Activated T-helper 1 cell treated with anti-CD3 and anti-CD28 coated beads, Interleukin-12 subunit alpha, Interleukin-12 subunit beta, Interleukin-2, Interleukin-4 antibody, amounts not matched to agents 30 ng/mL and 10 ng/mL and 1 ng/mL, durations not matched to agents 14 hours and 24 hours and 36 hours (primary cell): ENCODE data around the gene OR2D3. TPM values are rescaled to one million over a fixed set of nuclear protein-coding genes. Genes with fewer than 3 reads are reported as not detected.
"Not testable (repeated sequence)": the region's sequence is repeated elsewhere in the genome, so short reads cannot be mapped to it uniquely, and the experiment has no call there.

Source experiments
- DNase-seq: peaks from one replicate; pipeline ENCODE4 v3.0.0; 2021; ENCODE audit warnings: low spot score
- H3K27ac Mint-ChIP-seq: one replicate; pipeline ENCODE4 v1.8.0; 2021; ENCODE audit warnings: mild to moderate bottlenecking, mixed read lengths
- H3K27me3 Mint-ChIP-seq: one replicate; pipeline ENCODE4 v1.8.0; 2022; ENCODE audit warnings: mild to moderate bottlenecking, moderate library complexity, mixed read lengths; ENCODE audit not compliant: insufficient read depth
- H3K36me3 Mint-ChIP-seq: one replicate; pipeline ENCODE4 v1.8.0; 2021; ENCODE audit warnings: low read depth, mixed read lengths
- H3K4me1 Mint-ChIP-seq: one replicate; pipeline ENCODE4 v1.8.0; 2021; ENCODE audit warnings: low read depth, mixed read lengths
- H3K4me3 Mint-ChIP-seq: one replicate; pipeline ENCODE4 v1.8.0; 2021; ENCODE audit warnings: mild to moderate bottlenecking, moderate library complexity, mixed read lengths
- H3K9me3 Mint-ChIP-seq: one replicate; pipeline ENCODE4 v1.8.0; 2021; ENCODE audit warnings: mixed read lengths
- intact Hi-C: fragments of 100-400 bp; cut with micrococcal nuclease; formaldehyde crosslinking; loops from one replicate; pipeline ENCODE4 v1.15.1; 2024
- total RNA-seq: library from RNA; stranded (reverse); gene quantifications from 2 replicates; pipeline ENCODE4 v1.2.3, GENCODE V29; 2022

OR2D3 gene
- total RNA-seq, 1 donor from 2014 or later = not detected

- intact Hi-C loops, H3K4me3 Mint-ChIP-seq, H3K4me1 Mint-ChIP-seq, H3K27me3 Mint-ChIP-seq, H3K9me3 Mint-ChIP-seq, DNase-seq, H3K27ac Mint-ChIP-seq, H3K36me3 Mint-ChIP-seq: not testable (repeated sequence)
Observed at GRCh38 chr11:6904804-6905203, 16.0 kb upstream of the OR2D3 start.

- Mint-ChIP-seq H3K27ac (no peak overlapping the region), H3K4me3 (no peak overlapping the region), H3K9me3 (no peaks in the 10 kb centered on the region), H3K36me3 (no peaks in the 10 kb centered on the region), H3K27me3 (peaks cover 2% of the 10 kb centered on the region), H3K4me1 (no peaks in the 10 kb centered on the region)
- no peak for DNase-seq
- intact Hi-C loops = no loop called here
Observed at GRCh38 chr11:6911378-6911777, 9.4 kb upstream of the OR2D3 start.

- H3K27me3 Mint-ChIP-seq = peaks cover 2% of the 10 kb centered on the region
- no peak overlapping the region for H3K4me3 Mint-ChIP-seq
- no peaks in the 10 kb centered on the region for H3K36me3 Mint-ChIP-seq
- H3K27ac Mint-ChIP-seq = no peak overlapping the region
- H3K9me3 Mint-ChIP-seq = no peaks in the 10 kb centered on the region
- intact Hi-C loops = no loop called here
- DNase-seq = no peak
- H3K4me1 Mint-ChIP-seq = no peaks in the 10 kb centered on the region
Observed at GRCh38 chr11:6911948-6912347, 8.9 kb upstream of the OR2D3 start.

DNA sequence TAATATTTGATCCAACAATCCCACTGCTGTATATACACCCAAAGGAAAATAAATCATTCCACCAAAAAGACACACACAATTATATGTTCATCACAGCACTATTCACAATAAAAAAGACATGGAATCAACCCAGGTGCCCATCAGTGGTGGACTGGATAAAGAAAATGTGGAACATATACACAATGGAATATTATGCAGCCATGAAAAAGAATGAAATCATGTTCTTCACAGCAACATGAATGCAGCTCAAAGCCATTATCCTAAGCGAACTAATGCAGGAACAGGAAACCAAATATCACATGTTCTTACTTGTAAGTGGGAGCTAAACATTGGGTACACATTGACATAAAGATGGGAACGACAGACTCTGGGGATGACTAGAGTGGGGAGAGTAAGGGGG is 1.1 kb upstream of the OR2D3 start:
- Mint-ChIP-seq H3K27ac (no peak overlapping the region), H3K9me3 (peaks cover 6% of the 10 kb centered on the region), H3K27me3 (peaks cover 9% of the 10 kb centered on the region), H3K36me3 (peaks cover 2% of the 10 kb centered on the region), H3K4me3 (no peak overlapping the region), H3K4me1 (no peaks in the 10 kb centered on the region)
- no peak for DNase-seq
- intact Hi-C loops = loop anchor here (10.0 kb wide), 1 partner anchor 595 kb away; the partner anchor contains the start of gene PPFIBP2

- Mint-ChIP-seq H3K4me1 (peaks cover 23% of the 10 kb centered on the region), H3K27me3 (peaks cover 26% of the 10 kb centered on the region), H3K9me3 (peaks cover 3% of the 10 kb centered on the region), H3K36me3 (peaks cover 4% of the 10 kb centered on the region), H3K27ac (no peak overlapping the region), H3K4me3 (peak overlapping the region; percentile 86)
- intact Hi-C loops = loop anchor here (5.0 to 10.0 kb wide), 2 partner anchors 183 to 590 kb away; partner anchors contain the start of gene PPFIBP2
- DNase-seq = no peak
Observed at GRCh38 chr11:6925007-6925577, 4.3 kb downstream of the OR2D3 start.

DNA sequence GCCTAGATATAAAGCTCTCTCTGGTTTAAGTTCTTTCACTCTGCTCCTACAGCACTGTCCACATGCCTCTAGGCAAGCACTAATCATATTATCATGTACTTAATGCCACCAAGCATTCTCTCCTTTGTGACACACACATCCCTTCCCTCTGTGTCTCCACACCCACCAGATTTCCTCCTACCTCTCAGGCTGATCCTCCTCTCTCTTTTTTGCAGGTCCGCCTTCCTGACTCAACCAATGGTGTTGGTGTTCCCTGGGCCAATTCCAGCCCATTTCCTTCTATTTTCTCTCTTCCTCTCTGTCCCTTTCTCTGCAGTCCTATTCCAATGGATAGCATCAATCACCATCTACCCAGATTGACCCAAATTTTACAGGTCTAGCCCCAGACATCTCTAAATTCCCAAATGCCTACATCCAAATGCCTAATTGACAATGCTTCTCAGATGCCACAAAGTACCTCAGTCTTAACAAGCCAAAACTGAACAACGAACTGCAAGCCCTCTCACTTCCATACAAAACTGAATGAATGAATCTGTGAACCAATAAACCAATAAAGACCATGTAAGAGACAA is 4.9 kb downstream of the OR2D3 start:
- intact Hi-C loops = loop anchor here (5.0 to 10.0 kb wide), 2 partner anchors 183 to 589 kb away; partner anchors contain the start of gene PPFIBP2
- Mint-ChIP-seq H3K27me3 (peaks cover 28% of the 10 kb centered on the region), H3K27ac (peak overlapping the region; percentile 46), H3K4me3 (peak overlapping the region; percentile 86), H3K36me3 (peaks cover 4% of the 10 kb centered on the region), H3K9me3 (peaks cover 3% of the 10 kb centered on the region), H3K4me1 (peaks cover 23% of the 10 kb centered on the region)
- no peak for DNase-seq

- DNase-seq = peak; percentile 33
- Mint-ChIP-seq H3K4me3 (peak within 1 kb of the TSS; percentile 86), H3K9me3 (peaks cover 3% of the 10 kb centered on the region), H3K27ac (peak within 1 kb of the TSS; percentile 46), H3K4me1 (peaks cover 23% of the 10 kb centered on the region), H3K27me3 (peaks cover 28% of the 10 kb centered on the region), H3K36me3 (peaks cover 3% of the 10 kb centered on the region)
- intact Hi-C loops = loop anchor here (5.0 to 10.0 kb wide), 2 partner anchors 184 to 588 kb away; partner anchors contain the start of gene PPFIBP2
Observed at GRCh38 chr11:6926208-6927029, 5.6 kb downstream of the OR2D3 start, which contains the start of gene ZNF215. TSS of gene ZNF215 (plus strand) at chr11:6926426. CDS start at chr11:6932273, 5,847 bp downstream.

GRCh38 chr11:6927030-6927617 is 6.3 kb downstream of the OR2D3 start:
- Mint-ChIP-seq H3K36me3 (peaks cover 3% of the 10 kb centered on the region), H3K27ac (peak overlapping the region; percentile 37), H3K27me3 (peaks cover 26% of the 10 kb centered on the region), H3K9me3 (peaks cover 3% of the 10 kb centered on the region), H3K4me1 (peaks cover 26% of the 10 kb centered on the region), H3K4me3 (peak overlapping the region; percentile 86)
- DNase-seq = no peak
- intact Hi-C loops = loop anchor here (5.0 to 10.0 kb wide), 2 partner anchors 185 to 588 kb away; partner anchors contain the start of gene PPFIBP2

DNA sequence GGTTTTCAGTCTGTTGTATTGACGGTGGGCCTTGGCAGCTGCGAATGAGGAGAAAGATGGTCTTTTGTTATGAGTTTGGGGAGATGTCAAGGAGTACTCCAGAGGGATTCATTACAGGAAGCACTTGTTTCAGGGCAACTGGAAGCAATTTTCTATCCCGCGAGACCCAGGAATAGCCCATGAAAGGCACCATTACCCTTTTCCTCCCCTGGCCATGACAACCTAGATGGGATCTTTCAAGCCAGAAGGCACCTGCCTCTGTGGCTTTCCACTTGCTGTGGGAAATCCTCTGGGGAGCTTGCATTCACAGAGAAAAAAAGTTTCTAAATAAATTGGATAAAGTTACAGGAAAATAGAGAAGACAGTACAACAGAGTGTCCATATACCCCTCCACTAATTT is 8.1 kb downstream of the OR2D3 start:
- H3K36me3 Mint-ChIP-seq = peaks cover 7% of the 10 kb centered on the region
- H3K4me3 Mint-ChIP-seq = no peak overlapping the region
- no peak for DNase-seq
- intact Hi-C loops = loop anchor here (5.0 to 10.0 kb wide), 2 partner anchors 187 to 586 kb away; partner anchors contain the start of gene PPFIBP2
- peaks cover 37% of the 10 kb centered on the region for H3K4me1 Mint-ChIP-seq
- peaks cover 24% of the 10 kb centered on the region for H3K27me3 Mint-ChIP-seq
- no peak overlapping the region for H3K27ac Mint-ChIP-seq
- peaks cover 3% of the 10 kb centered on the region for H3K9me3 Mint-ChIP-seq

- H3K27ac Mint-ChIP-seq = no peak overlapping the region
- peaks cover 29% of the 10 kb centered on the region for H3K4me1 Mint-ChIP-seq
- intact Hi-C loops = no loop called here
- DNase-seq = no peak
- H3K27me3 Mint-ChIP-seq = peaks cover 16% of the 10 kb centered on the region
- no peak overlapping the region for H3K4me3 Mint-ChIP-seq
- H3K9me3 Mint-ChIP-seq = no peaks in the 10 kb centered on the region
- peaks cover 6% of the 10 kb centered on the region for H3K36me3 Mint-ChIP-seq
Observed at GRCh38 chr11:6931146-6931713, 10.4 kb downstream of the OR2D3 start.

DNA sequence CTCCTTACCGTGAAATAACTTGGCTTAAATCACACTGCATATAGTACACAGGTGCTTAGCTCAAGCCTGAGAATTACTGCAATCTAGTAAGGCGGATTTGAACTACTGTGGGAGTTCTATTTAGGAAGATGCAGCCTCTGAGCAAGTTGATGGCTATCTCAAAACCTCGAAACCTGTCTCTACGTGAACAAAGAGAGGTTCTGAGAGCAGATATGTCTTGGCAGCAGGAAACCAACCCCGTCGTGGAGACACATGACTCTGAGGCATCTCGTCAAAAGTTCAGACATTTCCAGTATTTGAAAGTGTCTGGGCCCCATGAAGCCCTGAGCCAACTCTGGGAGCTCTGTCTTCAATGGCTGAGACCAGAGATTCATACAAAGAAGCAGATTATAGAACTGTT is 11.3 kb downstream of the OR2D3 start:
- Mint-ChIP-seq H3K9me3 (no peaks in the 10 kb centered on the region), H3K4me3 (peak overlapping the region; percentile 46), H3K27ac (peak overlapping the region; percentile 42), H3K4me1 (peaks cover 22% of the 10 kb centered on the region), H3K36me3 (peaks cover 6% of the 10 kb centered on the region), H3K27me3 (peaks cover 13% of the 10 kb centered on the region)
- DNase-seq = peak; percentile 11
- intact Hi-C loops = no loop called here

- Mint-ChIP-seq H3K9me3 (no peaks in the 10 kb centered on the region), H3K27me3 (peaks cover 2% of the 10 kb centered on the region), H3K36me3 (peaks cover 3% of the 10 kb centered on the region), H3K4me3 (no peak overlapping the region), H3K27ac (no peak overlapping the region), H3K4me1 (no peaks in the 10 kb centered on the region)
- intact Hi-C loops = no loop called here
- DNase-seq = no peak
Observed at GRCh38 chr11:6941970-6942369, 21.2 kb downstream of the OR2D3 start.
